AG09319 (cell line): Measurements from ENCODE around the gene ZBTB39.
A peak's percentile ranks its signal among the peaks of the same experiment; 100 is the strongest.

ENCODE experiments used
- DNase-seq: peaks from one replicate; pipeline ENCODE4 v3.0.0-alpha.2; 2010; ENCODE audit warnings: low read depth; ENCODE audit errors: extremely low read depth
- CTCF ChIP-seq: IDR thresholded peaks from 2 replicates; pipeline ENCODE4 v1.5.1; 2011; ENCODE audit warnings: low read depth, mild to moderate bottlenecking, inconsistent platforms, low read length, moderate library complexity

Gene ZBTB39

DNA sequence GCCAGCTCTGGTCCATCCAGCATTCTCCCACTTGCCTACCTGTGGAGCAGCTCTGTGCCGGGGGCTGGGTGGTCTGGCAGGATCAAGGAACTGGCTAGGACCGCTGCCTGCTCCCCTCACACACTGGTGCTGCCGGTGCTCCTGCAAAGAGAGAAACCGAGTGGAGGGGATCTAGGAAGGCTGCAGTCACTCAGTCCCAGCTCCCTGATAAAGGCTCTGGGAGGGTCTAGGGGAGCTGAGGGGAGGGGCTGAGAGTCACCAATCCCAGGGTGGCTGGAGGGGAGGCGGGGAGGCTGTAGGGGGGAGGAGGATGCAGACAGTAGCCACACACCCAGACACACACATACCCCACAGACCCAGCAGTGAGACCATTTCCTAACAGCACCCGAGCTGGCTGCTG lies 10.0 kb upstream of the ZBTB39 start, which contains the start of gene TAC3:
Gene TAC3, minus strand, starts transcription at position 182 of the 400 bp plus-strand sequence. CDS start 732 bp downstream, outside the sequence.
- DNase-seq: no peak
- TF ChIP-seq CTCF: no peak

DNA sequence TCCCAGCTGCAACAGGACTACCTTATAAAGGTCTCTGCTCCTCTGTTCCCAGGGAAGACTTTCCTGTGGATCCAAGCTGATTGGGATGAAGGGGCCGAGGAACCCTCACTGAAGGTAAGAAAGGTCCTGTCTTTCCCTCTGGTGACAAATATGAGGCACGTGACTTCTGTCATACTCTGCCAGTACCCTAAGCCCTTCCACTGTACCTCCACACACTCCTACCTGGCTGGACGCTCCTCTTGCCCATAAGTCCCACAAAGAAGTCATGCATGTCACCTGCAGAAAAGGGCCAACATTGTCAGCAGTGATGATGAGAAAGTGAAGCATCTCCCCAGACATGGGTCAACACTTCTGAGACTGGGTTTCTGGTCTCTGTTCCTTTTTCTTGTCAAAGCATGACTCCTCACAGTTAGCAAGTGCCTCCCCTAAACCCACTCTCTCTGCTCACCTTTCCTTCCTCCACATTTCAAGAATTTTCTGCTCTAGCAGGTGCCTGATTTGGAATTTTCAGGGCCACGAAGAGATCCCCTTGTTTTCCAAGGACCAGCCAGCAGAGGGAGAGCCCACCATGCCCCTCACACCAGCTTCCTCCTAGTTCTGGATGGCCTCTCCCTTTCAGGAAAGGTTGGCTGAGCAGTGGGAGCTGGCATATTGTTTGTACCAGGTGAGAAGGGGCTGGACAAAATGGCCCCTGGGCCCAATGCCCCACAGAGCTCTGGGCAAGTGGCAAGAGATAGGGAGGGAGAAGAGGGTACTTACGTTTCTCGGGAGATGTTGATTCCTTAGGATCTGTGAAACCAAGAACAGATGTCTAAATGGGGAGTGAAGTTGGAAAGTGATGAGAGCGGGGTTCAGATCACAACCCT lies 6.5 kb upstream of the ZBTB39 start:
- DNase-seq: no peak
- TF ChIP-seq CTCF: no peak; the same call in 1 of the 2 replicates

- DNase-seq: no peak
- no peak for TF ChIP-seq CTCF
Observed at GRCh38 chr12:57011438-57012424, 5.4 kb upstream of the ZBTB39 start.

GRCh38 chr12:57010627-57011247 lies 4.4 kb upstream of the ZBTB39 start:
- TF ChIP-seq CTCF: no peak
- no peak for DNase-seq

- no peak for TF ChIP-seq CTCF
- no peak for DNase-seq
Observed at GRCh38 chr12:57009949-57010626, 3.7 kb upstream of the ZBTB39 start.

GRCh38 chr12:57008178-57008577 lies 1.8 kb upstream of the ZBTB39 start:
- TF ChIP-seq CTCF: peak; percentile 75
- DNase-seq: peak; percentile 37
